GM10847 (cell line): ENCODE results near the gene TEX54.

Experiments used
- POLR2A ChIP-seq: IDR thresholded peaks from 2 replicates; pipeline ENCODE4 v1.6.1; 2011; ENCODE audit not compliant: insufficient read length; ENCODE audit errors: extremely low read depth

TEX54 gene

GRCh38 chr11:62806611-62807121, 26.0 kb downstream of the TEX54 start:
- no peak for TF ChIP-seq POLR2A

DNA sequence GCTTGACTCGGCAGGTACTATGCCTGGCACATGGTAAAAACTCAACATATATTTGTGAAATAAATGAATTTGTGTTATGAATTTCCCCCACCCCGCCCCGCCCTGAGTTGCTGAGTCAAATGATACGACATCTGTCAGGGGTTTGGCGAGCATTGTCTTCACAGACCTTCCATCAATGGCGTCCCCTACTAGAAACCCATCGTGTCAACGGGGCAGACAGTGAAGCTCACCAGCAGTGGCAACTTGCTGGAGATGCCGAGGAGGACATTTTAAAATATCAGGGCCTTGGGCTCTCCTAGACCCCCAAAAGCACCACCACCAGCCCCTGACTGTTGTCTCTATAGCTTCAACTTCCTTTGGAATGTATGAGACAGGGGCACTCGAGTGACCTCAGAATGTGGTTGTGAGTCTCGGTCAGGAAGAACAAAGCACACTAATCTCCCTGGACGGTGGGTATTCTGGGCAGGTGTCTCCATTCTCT, 26.6 kb downstream of the TEX54 start:
- TF ChIP-seq POLR2A, result no peak

DNA sequence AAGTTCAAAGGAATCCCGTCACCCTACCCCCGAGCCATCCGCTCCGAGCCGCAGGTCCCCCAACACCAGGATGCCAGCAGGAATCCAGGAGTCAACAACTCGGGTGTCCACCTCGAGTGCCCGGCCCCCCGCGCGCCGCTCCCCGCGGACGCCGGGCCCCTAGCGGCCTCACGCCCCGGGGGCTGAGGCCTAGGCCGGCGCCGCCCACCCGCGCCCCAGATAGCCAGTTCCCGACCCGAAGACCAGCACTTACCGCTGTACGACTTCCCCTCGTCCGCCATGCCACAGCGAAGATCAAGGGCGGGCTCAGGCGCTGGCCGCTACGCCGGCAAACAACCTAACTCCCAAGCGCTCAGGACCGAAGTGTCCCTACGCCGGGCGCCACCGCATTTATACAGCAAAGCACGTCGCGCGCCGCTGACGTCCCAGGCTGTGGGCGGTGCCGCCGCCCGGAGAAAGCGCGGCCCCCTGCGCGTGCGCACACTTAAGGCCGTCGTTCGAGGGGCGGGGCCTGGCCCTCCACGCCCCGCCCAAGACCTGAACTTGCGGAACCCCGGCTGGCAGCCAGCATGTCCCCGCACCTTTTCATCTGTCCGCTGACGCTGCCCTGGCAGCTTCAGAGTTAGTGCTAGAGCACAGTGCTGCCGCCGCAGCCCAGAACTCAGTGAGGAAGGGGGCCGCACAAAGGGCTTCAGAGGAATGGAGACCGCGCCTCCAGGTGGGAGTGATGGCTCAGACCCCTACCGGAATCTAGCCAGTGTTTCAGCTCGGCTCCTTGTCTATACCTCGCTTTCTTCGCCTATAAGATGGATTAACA, 27.4 kb downstream of the TEX54 start, which contains the start of gene NXF1:
Gene NXF1 (minus strand): TSS at position 365 of the 817 bp plus-strand sequence. CDS start 84 bp downstream, at position 281.
- TF ChIP-seq POLR2A, result peak; percentile 100

- no peak for TF ChIP-seq POLR2A
Measured at GRCh38 chr11:62804310-62805075, 28.1 kb downstream of the TEX54 start.

- TF ChIP-seq POLR2A, result no peak
Measured at GRCh38 chr11:62801071-62801470, 31.6 kb downstream of the TEX54 start.

DNA sequence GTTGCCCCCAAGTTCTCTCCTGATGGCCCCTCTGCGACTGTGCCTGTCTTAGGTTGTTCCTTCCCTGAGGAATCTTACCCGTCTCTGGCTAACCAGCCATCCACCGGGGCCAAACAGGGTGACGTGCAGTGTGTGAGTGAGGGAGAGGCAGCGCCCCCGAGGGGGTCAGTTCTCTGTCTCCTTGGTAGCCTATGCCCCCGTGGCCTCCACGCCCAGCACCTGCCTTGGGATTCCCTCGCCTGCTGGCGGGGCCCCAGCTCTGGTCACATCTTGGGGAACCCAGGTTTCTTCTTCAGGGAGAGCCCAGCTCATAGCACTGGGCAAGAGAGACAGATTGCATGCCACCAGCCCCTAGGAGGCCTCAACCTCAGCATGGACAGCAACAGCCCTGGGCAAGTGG, 33.2 kb downstream of the TEX54 start:
- no peak for TF ChIP-seq POLR2A

DNA sequence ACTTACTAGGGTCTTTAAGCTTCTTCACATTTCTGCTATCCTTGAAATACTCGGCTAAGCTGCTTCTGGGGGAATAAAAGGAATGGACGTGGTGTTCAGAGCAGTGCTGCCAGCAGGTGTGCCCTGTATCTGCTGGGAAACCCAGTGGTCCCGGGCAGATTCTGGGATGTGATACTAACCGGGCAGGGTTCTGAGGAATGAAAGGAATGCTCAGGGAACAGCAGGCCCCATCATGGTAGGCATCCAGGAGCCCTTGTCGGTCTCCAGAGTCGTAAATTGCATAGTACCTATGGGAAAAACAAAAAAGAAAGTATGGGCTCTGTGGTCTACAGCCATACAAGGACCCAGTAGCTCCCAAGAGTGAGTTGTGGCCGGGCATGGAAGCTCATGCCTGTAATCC, 36.4 kb downstream of the TEX54 start:
- no peak for TF ChIP-seq POLR2A

DNA sequence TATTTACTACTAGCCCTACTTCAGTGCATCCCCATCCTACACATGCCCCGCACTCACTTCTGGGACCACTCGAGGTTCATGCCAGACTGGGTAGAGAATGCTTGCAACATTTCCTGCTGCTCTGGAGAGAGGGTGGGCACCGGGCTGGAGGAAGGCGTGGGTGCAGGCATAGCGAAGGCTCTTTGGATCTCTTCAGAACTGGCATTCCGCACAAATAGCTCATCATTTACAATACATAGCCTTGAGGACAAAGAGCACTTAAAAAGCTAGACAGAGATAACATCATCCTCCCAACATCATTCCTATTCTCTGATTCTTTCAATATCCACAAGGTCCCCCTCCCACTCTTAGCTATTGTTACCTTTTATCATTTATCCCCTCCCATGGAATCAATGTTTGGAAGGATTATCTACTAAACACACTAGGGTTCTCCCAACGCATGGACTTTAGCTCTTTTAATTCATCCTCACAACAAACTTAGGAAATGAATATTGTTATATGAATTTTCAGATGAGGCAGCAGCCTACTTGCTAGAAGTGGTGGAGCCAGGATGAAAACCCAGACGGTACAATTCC, 38.4 kb downstream of the TEX54 start:
- TF ChIP-seq POLR2A, result no peak

- TF ChIP-seq POLR2A, result no peak
Measured at GRCh38 chr11:62792202-62792575, 40.5 kb downstream of the TEX54 start.

DNA sequence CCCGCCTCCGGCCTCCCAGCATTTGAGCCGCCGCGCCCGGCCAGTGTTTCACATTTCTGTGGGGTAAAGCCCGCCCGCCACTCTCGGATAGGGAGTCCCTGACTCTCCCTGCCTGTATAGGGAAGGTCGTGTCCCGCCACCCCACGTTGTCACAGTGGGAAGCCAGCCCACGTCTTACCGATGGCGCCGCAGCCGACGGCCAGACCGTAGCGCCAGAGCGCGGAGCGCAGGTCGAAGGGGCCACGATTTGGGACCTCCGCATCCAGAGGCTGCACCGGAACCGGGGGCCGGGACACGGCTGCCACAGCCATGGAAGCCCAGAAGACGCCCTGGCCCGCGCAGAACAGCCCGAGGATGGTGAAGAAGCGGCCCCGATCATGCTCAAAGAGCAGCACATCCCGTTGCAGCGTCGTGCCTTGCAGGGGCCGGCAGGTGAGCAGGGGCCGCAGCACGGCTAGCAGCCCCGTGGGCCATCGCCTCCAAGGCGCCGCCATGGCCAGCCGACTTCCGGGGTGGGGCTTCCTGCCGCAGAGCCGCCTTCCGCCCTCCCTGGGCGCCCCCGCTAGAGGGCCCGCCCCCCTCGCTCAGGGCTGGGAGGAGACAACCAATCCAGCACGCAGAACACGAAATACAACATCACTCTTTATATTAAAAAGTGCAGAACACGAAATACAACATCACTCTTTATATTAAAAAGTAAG, 41.0 kb downstream of the TEX54 start, which contains the start of gene TMEM223:
Gene TMEM223 (minus strand): TSS at position 506 of the 701 bp plus-strand sequence. CDS start 12 bp downstream, at position 494.
- peak; percentile 89 for TF ChIP-seq POLR2A

DNA sequence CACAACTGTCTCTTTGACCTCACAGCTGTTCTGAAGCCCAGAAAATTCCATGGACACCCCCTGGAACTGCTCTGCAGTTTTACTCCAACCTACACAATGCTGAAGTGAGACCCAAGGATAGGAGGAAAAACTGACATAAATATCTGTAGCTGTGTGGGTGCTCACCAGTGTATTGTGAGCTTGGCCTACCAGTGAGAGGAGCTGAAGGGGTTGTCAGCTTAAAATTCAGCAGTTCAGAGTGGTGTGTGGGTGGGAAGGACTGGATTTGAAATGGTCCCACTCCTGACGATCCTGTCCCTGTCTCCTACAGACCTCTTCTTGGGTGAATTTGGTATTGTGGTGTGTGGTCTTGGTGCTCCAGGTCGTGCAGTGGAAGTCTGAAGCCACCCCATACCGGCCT, 43.1 kb downstream of the TEX54 start:
- no peak for TF ChIP-seq POLR2A

GRCh38 chr11:62788991-62789390, 43.6 kb downstream of the TEX54 start:
- no peak for TF ChIP-seq POLR2A

DNA sequence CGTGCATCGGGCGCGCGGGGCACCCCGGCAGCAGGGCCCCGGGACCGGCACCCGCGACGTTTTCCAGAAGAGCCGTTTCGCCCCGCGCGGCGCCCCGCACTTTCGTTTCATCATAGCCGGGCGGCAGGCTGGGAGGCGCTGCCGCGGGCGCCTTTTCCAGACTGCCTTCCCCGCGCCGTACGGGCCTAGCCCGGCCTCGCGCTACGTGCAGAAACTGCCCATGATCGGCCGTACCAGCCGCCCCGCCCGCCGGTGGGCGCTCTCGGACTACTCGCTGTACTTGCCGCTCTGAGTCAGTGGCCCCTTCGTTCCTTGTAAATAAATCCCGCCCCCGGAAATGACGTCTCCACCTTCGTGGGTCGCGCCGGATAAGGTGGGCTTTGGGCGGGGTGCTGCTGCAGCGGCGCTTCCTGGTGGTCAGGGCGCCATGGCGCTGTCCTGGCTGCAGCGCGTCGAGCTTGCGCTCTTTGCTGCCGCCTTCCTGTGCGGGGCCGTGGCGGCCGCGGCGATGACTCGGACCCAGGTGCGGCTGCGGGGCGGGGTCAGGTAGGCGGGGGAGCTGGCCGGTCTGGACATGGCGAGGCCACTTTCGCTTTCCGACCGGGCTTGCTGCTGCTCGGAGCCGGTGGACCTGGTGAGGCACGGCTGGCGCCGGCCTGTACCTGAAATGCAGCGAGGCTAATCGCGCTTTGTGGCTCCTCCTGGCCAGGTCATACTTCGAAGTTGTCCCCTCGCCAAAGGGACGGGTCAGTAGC, 45.5 kb downstream of the TEX54 start, which contains the start of gene TMEM179B:
Gene TMEM179B (plus strand): TSS at position 398 of the 755 bp plus-strand sequence. CDS start 30 bp downstream, at position 428.
- TF ChIP-seq POLR2A, result peak; percentile 99
